Measurements from ENCODE around the gene ZNG1C.
"Not testable (repeated sequence)": the region's sequence is repeated elsewhere in the genome, so short reads cannot be mapped to it uniquely, and the experiment has no call there.

Gene ZNG1C

DNA sequence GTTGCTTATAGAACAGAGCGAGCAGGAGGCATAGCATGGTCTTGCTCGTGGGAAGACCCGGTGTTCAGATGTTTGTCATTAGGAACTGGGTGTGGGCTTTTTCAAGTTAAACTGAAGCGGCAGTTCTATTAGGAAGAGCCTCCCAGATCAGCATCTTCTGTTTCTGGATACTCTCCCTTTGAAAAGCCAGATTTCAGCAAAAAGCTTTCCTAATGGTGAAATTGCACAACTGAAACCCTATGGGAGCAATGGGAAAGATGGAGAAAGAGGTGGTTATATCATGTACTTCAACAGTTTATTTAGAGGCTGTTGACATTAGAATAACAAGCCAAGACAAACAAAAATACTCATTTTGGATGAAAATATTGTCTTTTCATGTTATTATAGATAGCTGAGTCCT is 102.2 kb downstream of the ZNG1C start:
- not testable (repeated sequence) for DNase-seq

Data from SHP77 (cell line).